ENCODE data around the gene NFIX.

The NFIX gene

GRCh38 chr19:13122275-13122878 is 127.1 kb downstream of the NFIX start:
- in situ Hi-C loops (cut with HindIII; ENCODE audit: low sequenced_read_pairs): no loop called here
- TF ChIP-seq CTCF (IDR thresholded peaks at IDR 0.05; ENCODE audit: low read depth, low read length): no peak
- no peak for DNase-seq (ENCODE audit: low read depth, low spot score)
- H3K4me3 ChIP-seq (ENCODE audit: low read depth, low read length): no peak overlapping the region

GRCh38 chr19:13122980-13123957 is 128.0 kb downstream of the NFIX start:
- in situ Hi-C loops (cut with HindIII; ENCODE audit: low sequenced_read_pairs): no loop called here
- no peak overlapping the region for H3K4me3 ChIP-seq (ENCODE audit: low read depth, low read length)
- DNase-seq (ENCODE audit: low read depth, low spot score): no peak
- no peak for TF ChIP-seq CTCF (IDR thresholded peaks at IDR 0.05; ENCODE audit: low read depth, low read length)

- no peak for DNase-seq (ENCODE audit: low read depth, low spot score)
- no peak overlapping the region for H3K4me3 ChIP-seq (ENCODE audit: low read depth, low read length)
- no peak for TF ChIP-seq CTCF (IDR thresholded peaks at IDR 0.05; ENCODE audit: low read depth, low read length)
- in situ Hi-C loops (cut with HindIII; ENCODE audit: low sequenced_read_pairs): no loop called here
Measured at GRCh38 chr19:13127051-13127450, 131.8 kb downstream of the NFIX start.

- no peak for TF ChIP-seq CTCF (IDR thresholded peaks at IDR 0.05; ENCODE audit: low read depth, low read length)
- no peak for DNase-seq (ENCODE audit: low read depth, low spot score)
- in situ Hi-C loops (cut with HindIII; ENCODE audit: low sequenced_read_pairs): no loop called here
- no peak overlapping the region for H3K4me3 ChIP-seq (ENCODE audit: low read depth, low read length)
Measured at GRCh38 chr19:13127811-13128575, 132.7 kb downstream of the NFIX start.

GRCh38 chr19:13128583-13128982 is 133.3 kb downstream of the NFIX start:
- H3K4me3 ChIP-seq (ENCODE audit: low read depth, low read length): no peak overlapping the region
- DNase-seq (ENCODE audit: low read depth, low spot score): no peak
- in situ Hi-C loops (cut with HindIII; ENCODE audit: low sequenced_read_pairs): no loop called here
- TF ChIP-seq CTCF (IDR thresholded peaks at IDR 0.05; ENCODE audit: low read depth, low read length): no peak

GRCh38 chr19:13129384-13129783 is 134.1 kb downstream of the NFIX start:
- DNase-seq (ENCODE audit: low read depth, low spot score): no peak
- in situ Hi-C loops (cut with HindIII; ENCODE audit: low sequenced_read_pairs): no loop called here
- H3K4me3 ChIP-seq (ENCODE audit: low read depth, low read length): no peak overlapping the region
- no peak for TF ChIP-seq CTCF (IDR thresholded peaks at IDR 0.05; ENCODE audit: low read depth, low read length)

All from astrocyte of the spinal cord (primary cell).